ENCODE measurements around the gene ST7.

ST7 gene

DNA sequence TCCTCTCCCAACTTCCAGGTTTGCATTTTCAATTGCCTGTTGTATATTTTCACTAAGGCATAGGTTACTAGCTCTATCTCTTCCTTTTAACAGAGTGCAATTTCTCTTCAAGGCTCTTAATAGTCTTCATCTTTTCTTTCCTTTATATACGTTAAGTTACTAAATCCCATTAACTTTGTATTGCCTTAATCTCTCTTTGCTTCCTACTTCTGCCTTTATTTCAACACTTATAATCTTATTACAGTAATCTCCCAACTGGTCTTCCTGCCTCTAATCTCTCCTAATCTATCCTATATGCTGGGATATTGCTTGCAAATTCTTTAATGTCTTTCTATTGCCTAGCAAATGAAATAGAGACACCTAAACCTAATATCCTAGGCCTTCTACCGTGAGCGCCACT lies 26.1 kb downstream of the ST7 start:
- DNase-seq (ENCODE audit: low spot score), result no peak

DNA sequence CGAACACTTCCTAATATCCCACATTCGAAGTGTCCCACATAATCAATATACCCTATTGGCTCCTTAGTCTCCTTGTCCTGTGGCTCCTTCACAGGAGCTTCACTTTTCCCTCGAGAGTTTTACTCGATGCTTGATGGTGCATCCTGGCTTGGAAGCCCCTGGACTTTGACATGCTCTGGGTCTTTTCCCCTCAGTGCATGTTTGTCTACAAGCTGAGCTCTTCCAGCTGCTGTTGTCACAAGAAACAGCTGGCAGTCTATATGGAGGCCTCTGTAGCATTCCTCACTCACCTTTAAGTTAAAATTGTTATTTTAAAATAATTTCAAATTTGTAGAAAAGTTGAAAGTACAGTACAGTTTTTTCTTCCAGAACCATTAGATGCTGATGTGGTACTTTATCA lies 27.1 kb downstream of the ST7 start:
- DNase-seq (ENCODE audit: low spot score), result no peak

DNA sequence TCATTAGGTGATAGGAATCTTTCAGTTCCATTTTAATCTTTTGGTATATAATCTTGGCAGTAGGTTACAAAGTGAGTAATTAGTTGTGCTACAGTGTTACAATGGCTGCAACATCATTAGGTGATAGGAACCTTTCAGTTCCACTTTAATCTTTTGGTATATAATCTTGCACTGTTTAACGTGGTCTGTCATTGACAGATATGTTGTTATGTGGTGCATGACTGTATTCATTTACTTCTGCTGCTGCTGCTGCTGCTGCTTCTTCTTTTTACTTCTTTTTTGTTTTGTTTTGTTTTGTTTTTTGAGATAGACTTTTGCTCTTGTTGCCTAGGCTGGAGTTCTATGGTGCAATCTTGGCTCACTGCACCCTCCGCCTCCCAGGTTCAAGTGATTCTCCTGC lies 28.6 kb downstream of the ST7 start:
- no peak for DNase-seq (ENCODE audit: low spot score)

DNA sequence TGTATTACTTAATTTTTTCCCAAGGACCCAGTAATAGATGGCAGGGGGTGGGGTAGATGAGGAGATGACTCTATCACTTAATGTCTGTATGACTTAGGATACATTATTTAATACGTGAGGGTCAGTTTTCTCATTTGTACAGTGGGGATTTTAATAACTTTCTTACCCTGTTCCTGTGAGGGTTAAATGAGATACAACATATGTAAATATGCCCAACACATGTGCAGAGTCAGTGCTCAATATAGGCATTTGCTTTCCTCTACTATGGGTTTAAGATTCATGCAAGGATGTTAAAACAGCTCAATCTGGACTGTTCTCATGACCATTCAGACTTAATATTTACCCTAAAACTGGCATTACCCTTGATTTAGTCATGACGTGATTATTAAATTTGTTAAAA lies 31.2 kb downstream of the ST7 start:
- no peak for DNase-seq (ENCODE audit: low spot score)

DNA sequence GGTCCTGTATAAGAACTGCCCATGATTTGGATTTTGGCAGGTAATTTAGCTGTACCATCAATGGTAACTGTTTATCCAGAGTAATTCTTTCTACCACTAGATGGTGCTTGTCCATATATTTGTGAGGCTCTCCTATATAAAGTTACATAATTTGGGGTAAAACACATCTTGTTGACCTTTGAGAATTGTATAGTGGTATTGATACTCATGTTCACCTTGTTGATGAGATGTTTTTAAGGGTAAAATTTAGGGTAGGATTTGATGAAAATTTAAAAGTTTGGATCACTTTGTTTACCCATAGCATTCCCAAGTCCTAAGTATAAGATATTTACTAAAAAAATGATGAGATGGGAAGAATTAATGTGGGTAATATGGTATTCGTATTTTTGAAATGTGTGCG lies 31.6 kb downstream of the ST7 start:
- DNase-seq (ENCODE audit: low spot score), result peak; percentile 44

DNA sequence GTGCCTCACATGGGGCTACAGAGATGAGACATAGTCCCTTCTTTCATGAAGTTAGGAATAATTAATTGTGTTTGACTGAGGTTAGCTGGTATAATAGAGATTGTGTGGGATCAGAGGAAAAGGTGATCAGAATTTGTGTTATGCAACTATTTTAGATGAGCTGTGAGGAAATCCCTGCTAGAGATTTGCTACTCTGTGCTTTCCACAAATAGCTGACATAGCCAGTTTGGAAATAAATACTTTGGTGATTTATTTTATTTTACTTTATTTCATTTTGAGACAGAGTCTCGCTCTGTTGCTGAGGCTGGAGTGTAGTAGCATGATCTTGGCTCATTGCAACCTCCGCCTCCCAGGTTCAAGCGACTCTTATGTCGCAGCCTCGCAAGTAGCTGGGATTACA lies 32.3 kb downstream of the ST7 start:
- no peak for DNase-seq (ENCODE audit: low spot score)

DNA sequence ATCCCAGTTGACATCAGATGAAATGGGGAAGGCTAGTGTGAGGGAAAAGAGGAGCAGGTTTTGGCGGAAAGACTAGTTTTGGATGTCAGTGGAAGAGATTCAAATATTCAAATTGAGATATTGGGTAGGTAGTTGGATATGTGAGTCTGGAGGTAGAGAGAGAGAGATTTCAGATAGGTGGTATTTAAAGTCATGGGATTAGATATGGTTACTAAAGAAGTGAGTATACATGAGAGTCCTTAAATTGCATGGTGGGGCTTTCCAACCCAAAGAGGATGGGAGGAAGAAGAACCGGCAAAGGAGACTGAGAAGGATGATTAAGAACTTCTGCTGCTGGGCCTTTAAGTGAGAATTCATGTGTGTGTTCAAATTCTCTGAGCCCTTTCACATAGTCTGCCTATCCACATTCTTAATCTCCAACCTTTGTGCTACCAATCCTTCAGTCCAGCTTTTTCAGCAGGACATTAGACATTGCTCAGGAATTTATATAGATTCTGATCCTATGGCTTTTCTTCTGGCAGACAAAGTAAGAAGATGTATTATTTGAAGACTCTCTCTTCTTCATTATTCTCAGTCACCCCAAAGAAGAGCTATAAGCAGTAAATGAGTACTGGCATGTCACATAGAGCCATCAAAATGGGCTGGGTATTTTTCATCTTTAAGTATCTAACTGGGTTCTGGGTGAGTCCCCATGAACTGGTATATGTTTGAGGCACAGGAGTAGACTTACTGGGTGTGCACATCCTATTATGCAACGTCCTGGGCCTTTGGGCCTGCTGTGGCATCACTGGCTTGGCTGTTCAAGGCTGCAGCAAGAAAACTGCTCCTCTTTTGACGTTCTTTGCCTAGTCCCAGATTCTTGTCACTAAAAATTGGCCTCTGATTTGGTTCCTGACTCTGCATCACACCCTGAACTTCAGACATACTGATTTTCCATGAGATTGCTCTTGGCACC lies 33.6 kb downstream of the ST7 start:
- DNase-seq (ENCODE audit: low spot score), result no peak

DNA sequence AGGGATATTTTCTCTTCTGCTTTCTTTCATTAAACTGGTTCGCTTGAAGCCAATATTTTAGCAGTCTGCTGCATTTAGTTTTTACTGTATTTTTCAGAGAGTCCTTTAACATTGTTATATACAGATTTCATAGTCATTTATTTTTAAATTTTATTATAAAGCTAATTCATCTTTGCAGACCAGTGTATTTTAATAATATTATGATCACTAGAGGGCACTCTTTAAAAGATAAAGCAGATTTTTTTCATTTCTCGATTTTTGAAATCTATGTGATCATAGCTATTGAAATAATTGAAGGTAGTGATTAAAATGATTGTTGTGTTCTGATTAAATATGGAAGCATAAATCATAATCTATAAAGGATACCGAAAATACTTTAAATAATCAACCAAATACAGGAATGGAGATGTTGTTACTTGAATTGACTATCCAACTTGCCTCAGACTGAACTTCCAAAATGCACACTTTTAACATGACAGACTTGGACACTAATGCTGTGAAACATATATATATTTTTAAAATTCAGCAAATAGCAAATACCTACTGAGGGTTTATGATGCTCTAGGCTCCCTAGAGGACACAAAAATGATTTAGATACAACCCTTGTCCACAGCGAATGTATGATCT lies 35.2 kb downstream of the ST7 start:
- DNase-seq (ENCODE audit: low spot score), result no peak

DNA sequence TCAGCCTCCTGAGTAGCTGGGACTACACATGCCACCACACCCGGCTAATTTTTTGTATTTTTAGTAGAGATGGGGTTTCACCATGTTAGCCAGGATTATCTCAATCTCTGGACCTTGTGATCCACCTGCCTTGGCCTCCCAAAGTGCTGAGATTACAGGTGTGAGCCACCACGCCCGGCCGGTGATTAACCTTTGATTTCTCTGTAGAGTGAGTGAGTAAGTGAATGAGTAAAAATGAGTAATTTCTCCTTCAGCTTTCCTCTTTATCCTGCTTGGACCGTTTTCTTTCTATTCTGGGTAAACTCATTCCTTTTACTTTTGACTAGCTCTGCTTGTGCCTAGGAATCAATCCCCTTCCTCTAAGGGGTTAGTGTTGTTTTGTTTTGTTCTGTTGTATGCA lies 36.8 kb downstream of the ST7 start:
- no peak for DNase-seq (ENCODE audit: low spot score)

DNA sequence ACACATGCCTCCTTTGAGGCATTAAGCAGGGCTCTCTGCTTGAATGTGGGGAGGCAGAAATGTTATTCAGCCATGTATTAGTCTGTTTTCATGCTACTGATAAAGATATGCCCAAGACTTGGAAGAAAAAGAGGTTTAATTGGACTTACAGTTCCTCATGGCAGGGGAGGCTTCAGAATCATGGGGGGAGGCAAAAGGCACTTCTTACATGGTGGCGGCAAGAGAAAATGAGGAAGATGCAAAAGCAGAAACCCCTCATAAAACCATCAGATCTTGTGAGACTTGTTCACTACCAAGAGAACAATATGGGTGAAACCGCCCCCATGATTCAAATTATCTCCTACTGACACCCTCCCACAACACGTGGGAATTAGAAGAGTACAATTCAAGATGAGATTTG lies 37.9 kb downstream of the ST7 start:
- DNase-seq (ENCODE audit: low spot score), result no peak

DNA sequence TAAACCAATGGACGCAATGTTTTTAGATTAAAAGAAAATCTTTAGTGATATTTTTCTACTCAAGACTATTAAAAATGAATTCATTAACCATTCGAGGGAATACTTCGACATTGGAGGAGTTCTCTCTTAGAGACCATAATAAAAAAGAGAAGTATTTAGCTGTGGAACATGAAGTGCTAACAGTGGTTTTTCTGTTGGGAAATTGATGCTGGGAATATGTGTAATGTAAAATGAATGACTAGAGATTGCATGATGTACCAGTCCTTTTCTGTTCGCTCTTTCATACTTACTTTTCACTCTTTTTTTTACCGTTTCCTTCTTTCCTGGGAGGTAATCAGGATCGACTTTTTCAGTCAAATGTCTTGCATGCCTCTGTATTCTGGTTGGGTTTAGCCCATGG lies 41.3 kb downstream of the ST7 start:
- no peak for DNase-seq (ENCODE audit: low spot score)

DNA sequence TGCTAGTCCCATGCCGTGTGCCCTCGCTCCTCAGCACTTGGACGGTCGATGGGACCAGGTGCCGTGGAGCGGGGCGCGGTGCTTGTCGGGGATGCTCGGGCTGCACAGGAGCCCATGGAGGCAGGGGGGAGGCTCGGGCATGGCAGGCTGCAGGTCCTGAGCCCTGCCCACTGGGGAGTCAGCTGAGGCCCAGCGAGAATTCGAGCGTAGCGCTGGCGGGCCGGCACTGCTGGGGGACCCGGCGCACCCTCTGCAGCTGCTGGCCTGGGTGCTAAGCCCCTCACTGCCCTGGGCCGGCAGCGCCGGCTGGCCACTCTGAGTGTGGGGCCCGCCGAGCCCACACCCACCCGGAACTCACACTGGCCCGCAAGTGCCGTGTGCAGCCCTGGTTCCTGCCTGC lies 44.7 kb downstream of the ST7 start:
- DNase-seq (ENCODE audit: low spot score), result no peak

DNA sequence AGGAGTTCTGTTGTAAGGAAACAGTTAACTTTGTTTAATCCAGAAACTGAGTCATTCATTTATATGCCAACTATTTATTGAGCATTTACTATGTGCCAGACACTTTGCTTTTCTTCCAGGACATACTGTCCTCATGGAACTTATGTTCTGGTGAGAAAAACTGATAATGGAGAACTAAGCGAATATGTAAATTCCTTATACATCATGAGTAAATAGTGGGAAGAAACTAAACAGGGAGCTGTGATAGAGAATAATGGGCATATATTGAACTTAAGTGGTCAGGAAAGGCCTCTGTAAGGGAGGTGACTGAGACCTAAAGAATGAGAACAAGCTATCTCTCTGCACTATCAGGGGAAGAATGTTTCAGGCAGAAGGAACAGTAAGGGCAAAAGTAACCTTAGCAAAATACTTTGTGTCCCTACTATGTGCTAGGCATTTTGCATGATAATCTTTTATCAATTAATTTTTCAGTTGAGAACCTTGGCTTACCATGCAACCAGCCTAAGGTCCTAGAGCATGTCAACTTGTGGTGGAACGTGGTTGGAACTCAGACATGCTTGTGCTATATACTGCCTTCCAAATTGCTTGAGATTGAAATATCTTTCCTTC lies 45.4 kb downstream of the ST7 start:
- DNase-seq (ENCODE audit: low spot score), result no peak

DNA sequence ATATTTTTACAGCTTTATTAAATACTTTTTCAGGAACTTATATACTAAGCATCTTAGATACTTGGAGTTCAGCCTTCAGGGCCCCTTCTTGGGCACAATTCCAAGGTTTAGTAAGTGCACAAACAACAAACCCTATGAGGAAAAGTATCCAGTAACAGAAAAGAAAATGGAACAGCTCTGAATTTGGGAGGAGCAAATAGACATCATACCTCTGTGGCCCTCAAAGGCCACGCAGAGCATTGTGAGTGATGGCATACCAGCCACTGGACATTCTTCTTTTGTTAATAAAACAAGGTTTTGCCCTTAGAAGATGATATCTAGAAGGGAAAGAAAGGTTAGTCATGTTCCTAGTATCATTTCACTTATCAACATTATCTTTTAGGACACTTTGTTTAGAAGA lies 46.0 kb downstream of the ST7 start:
- no peak for DNase-seq (ENCODE audit: low spot score)

DNA sequence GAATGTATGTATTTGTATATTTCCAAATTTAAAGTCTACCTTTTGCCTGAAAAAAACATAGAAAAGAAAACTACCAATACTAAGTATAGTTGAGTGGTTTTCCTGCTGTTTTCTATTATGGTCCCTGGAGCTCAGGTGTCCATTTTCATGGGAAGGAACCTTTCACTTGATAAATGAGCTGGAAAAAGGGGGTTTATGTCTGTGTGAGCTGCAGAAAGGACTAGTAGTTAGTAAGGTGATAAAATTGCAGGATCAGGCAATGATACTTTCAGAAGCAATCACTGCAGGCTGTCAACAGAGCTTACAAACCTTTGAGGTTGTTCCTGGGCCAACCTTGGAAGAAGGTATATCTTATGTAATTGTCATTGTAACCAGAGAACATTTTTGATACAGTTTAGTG lies 48.0 kb downstream of the ST7 start:
- no peak for DNase-seq (ENCODE audit: low spot score)

DNA sequence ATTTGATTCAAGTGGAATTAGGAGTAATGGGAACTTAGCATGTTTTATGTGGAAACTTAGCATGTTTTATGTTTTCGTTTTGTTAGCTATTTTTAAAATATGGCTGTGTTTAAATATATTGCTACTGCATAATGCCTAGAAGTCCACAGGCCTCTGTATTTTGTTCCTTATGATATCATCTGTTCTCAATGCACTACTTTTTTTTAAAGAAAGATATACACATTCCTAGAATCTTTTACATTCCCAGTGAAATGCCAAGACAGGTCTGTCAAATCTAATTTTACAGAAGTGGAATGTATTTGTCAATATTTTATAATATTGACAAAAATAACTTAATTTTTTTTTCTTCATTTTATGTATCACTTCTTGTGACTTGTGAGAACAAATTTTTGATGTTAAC lies 51.6 kb downstream of the ST7 start:
- no peak for DNase-seq (ENCODE audit: low spot score)

DNA sequence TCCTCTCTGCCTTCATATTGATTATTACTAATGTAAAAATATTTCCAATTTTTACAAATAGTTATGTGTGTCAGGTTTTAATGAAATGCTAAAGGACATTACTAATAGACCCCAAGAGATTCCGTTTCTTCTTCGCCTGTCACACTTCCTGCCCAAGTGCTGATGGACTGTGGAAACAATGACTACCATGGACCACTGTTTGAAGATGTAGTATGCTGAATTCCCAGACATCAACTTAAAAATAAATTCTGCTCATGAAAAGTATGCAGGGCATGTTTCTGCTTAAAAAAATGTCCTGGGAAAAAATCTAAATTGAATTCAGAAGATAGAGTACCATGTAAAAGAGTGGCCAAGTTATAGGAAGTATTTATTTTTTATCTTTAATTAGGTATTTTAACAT lies 52.1 kb downstream of the ST7 start:
- no peak for DNase-seq (ENCODE audit: low spot score)

DNA sequence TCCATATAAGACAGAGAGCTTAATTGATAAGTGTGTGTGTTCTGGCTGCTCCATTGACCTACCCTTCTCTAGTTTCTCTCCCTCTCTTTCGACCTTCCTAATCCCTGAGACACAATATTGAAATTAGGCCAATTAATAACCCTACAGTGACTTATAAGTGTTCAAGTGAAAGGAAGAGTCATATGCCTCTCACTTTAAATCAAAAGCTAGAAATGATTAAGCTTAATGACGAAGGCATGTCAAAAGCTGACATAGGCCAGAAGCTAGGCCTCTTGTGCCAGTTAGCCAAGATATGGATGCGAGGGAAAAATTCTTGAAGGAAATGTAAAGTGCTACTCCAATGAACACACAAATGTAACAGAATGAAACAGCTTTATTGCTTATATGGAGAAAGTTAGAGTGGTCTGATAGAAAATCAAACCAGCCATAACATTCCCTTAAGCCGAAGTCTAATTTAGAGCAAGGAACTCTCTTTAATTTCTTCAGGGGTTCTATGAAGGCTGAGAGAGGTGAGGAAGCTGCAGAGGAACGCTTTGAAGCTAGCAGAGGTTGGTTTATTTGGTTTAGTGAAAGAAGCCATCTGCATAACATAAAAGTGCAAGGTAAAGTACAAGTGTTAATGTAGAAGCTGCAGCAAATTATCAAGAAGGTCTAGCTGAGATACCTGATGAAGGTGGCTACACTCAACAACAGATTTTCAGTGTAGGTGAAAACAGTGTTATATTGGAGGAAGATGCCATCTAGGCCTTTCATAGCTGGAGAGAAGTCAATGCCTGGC lies 53.8 kb downstream of the ST7 start:
- no peak for DNase-seq (ENCODE audit: low spot score)

DNA sequence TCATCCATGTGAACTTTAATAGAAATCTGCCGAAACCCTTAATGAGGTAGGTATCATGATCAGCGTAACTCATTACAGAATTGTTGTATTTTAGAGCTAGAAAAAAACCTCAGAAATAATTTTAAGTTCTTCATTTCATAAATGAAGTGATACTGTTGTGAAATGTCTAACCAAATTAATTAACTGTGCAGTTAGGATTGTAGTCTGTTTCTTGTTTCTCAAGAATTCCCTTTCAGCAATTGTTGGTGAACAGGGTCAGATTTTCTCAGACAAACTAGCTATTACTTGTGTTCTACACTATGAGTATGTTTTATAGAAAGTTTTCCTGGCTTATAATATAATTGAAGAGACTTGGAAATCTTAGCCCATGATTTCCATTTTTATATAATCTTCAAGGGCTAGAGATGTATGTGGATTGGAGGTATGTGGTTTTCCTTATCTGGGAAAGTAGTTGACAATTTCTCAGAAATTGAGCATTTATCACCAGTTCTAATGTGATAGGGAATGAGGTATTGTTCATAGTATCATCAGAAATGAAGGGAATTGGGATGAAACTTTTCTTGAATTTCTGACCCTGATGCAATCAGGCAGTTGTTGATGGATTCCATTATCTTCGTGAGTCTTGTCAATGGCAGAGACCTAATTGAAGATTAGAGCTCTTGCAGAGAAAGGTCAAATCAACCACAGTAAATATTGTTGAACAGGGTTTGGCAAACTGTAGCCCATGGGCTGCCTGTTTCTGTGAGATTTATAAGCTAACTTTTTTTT lies 55.0 kb downstream of the ST7 start:
- DNase-seq (ENCODE audit: low spot score), result no peak

DNA sequence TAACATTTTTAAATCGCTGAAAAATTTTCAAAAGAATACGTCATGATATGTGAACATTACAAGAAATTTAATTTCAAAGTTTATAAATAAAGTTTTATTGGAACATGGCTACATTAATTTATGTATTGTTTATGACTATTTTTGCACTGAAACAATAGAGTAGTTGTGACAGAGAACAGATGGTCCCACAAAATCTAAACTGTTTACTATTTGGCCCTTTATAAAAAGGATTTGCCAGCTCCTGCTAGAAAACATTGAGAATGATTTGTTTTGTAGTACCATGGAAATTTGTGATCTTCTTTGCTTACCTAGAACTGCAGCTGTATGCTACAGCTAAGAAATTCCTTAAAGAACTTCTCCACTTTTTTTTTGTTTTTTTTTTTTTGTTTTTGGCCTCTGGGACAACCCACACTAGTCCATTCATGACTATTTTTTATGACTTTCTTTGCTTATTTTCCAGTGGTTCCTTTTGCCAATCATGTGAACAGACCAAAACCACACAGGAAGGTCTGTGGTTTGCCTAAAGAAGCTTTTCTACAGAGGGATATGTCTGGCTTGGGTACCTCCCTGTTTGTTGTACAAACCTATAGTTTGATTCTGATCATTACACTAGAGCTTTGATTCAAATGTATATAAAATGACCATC lies 55.7 kb downstream of the ST7 start:
- no peak for DNase-seq (ENCODE audit: low spot score)

DNA sequence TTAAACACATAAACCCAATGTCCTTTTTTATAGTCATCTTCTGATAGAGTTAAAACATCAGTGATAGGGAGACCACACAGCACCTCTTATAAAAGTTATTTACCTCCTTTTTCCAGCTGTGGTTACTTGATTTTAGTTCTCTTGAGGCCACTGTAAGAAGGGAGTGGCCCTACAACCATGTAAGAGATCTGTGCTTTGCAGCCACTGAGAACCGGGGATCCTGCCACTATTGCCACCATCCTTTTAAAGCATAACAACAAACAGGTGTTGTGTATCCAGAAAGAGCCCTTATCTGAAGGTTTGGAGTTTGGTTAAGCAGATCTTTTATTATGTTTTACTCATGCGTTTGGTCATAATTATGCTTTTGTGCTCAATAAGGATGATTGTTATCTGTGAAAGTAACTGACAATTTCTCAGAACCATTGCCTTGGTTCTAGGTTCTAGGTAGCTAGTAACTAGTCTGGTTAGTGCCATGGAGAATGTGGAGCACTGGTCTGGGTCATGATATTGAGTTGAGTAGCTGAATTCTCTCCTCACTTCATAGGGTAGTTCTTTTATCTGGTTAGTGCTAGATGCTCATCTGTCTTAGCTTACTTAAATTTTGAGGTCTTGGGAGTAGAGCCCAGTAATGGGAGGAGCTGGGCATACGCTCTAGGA lies 56.5 kb downstream of the ST7 start:
- DNase-seq (ENCODE audit: low spot score), result no peak

Data from LoVo (cell line).